H54 (cell line): ENCODE measurements around the gene SLC22A5.
A peak's percentile ranks its signal among the peaks of the same experiment; 100 is the strongest.

Experiments used
- DNase-seq: peaks from one replicate; pipeline ENCODE4 v3.0.0; 2011; ENCODE audit warnings: low spot score, mixed read lengths; ENCODE audit not compliant: insufficient read length
- FAIRE-seq: peaks from 3 replicates; lab custom pipeline; 2011; peaks lifted over from hg19 to GRCh38; lab: Jason Lieb, UNC
- POLR2A ChIP-seq: IDR thresholded peaks from 2 replicates; pipeline ENCODE4 v1.6.1; 2011; ENCODE audit warnings: low read depth, mild to moderate bottlenecking, low read length

The SLC22A5 gene

GRCh38 chr5:132438917-132439316, 69.4 kb downstream of the SLC22A5 start:
- DNase-seq (no peak), FAIRE-seq (no peak)
- TF ChIP-seq POLR2A: no peak

- DNase-seq (peak; percentile 69), FAIRE-seq (peak; percentile 11)
- no peak for TF ChIP-seq POLR2A
Observed at GRCh38 chr5:132439521-132440089, 70.1 kb downstream of the SLC22A5 start.

- no peak for TF ChIP-seq POLR2A
- FAIRE-seq: no peak
- DNase-seq: no peak
Observed at GRCh38 chr5:132444061-132444460, 74.6 kb downstream of the SLC22A5 start.
